DMS153 treated with DMSO at 0.1 percent for 48 hours (cell line): ENCODE results near the gene USP33.
A peak's percentile ranks its signal among the peaks of the same experiment; 100 is the strongest.
"Not testable (repeated sequence)": the region's sequence is repeated elsewhere in the genome, so short reads cannot be mapped to it uniquely, and the experiment has no call there.

ENCODE experiments used
- DNase-seq: peaks from one replicate; lab custom pipeline; 2025; ENCODE audit not compliant: unreplicated experiment; lab: John Stamatoyannopoulos, UW

USP33 gene

GRCh38 chr1:77741316-77741715 is 18.3 kb downstream of the USP33 start:
- DNase-seq, result no peak

GRCh38 chr1:77739235-77739634 is 20.4 kb downstream of the USP33 start:
- no peak for DNase-seq

- DNase-seq, result no peak
Measured at GRCh38 chr1:77732090-77732489, 27.6 kb downstream of the USP33 start.

GRCh38 chr1:77725706-77726105 is 33.9 kb downstream of the USP33 start:
- no peak for DNase-seq

- no peak for DNase-seq
Measured at GRCh38 chr1:77718181-77718580, 41.5 kb downstream of the USP33 start.

- no peak for DNase-seq
Measured at GRCh38 chr1:77716065-77716464, 43.6 kb downstream of the USP33 start.

- DNase-seq, result no peak
Measured at GRCh38 chr1:77709727-77710126, 49.9 kb downstream of the USP33 start.

GRCh38 chr1:77706321-77706720 is 53.3 kb downstream of the USP33 start:
- DNase-seq, result no peak

- no peak for DNase-seq
Measured at GRCh38 chr1:77704736-77705135, 54.9 kb downstream of the USP33 start.

- not testable (repeated sequence) for DNase-seq
Measured at GRCh38 chr1:77699673-77700072, 60.0 kb downstream of the USP33 start.

GRCh38 chr1:77697441-77697840 is 62.2 kb downstream of the USP33 start:
- no peak for DNase-seq

GRCh38 chr1:77688939-77689338 is 70.7 kb downstream of the USP33 start:
- DNase-seq, result no peak

- DNase-seq, result no peak
Measured at GRCh38 chr1:77687519-77687906, 72.1 kb downstream of the USP33 start.

GRCh38 chr1:77686796-77687518 is 72.7 kb downstream of the USP33 start:
- DNase-seq, result no peak

- DNase-seq, result peak; percentile 76
Measured at GRCh38 chr1:77683160-77684148, 76.2 kb downstream of the USP33 start.

- peak; percentile 87 for DNase-seq
Measured at GRCh38 chr1:77682460-77683159, 77.0 kb downstream of the USP33 start, which contains the start of gene ZZZ3. Gene ZZZ3, minus strand, starts transcription at chr1:77682658. Its CDS starts 49,304 bp downstream, at chr1:77633354.

- no peak for DNase-seq
Measured at GRCh38 chr1:77680173-77680572, 79.5 kb downstream of the USP33 start.

GRCh38 chr1:77678660-77679610 is 80.7 kb downstream of the USP33 start:
- DNase-seq, result no peak

GRCh38 chr1:77674807-77675206 is 84.8 kb downstream of the USP33 start:
- DNase-seq, result not testable (repeated sequence)

- DNase-seq, result no peak
Measured at GRCh38 chr1:77673716-77674355, 85.8 kb downstream of the USP33 start.
